H1 (cell line): ENCODE measurements around the gene CFAP100.

ENCODE experiments used
- CHD2 ChIP-seq: IDR thresholded peaks from 2 replicates; pipeline ENCODE4 v1.6.1; 2012; ENCODE audit warnings: low read length, improper control_type of control experiment
- EP300 ChIP-seq, 2 experiments: IDR thresholded peaks; 1 replicate in 1 of 2; 2 replicates in 1 of 2; pipeline ENCODE4 v1.6.1; 2011 to 2012; ENCODE audit warnings: low read depth in 2 of 2, low read length in 2 of 2, mild to moderate bottlenecking in 2 of 2, borderline replicate concordance in 1 of 2, inconsistent platforms in 1 of 2, moderate library complexity in 1 of 2
- EZH2 ChIP-seq: fragments of 200-600 bp; sonication (generic); IDR thresholded peaks from 2 replicates; pipeline ENCODE4 v1.7.1; 2012; ENCODE audit warnings: low read depth, mild to moderate bottlenecking, moderate library complexity, low read length, inconsistent platforms; ENCODE audit not compliant: severe bottlenecking
- FOSL1 ChIP-seq: IDR thresholded peaks from 2 replicates; pipeline ENCODE4 v1.6.1; 2011; ENCODE audit warnings: mild to moderate bottlenecking, low read depth, low read length, moderate library complexity; ENCODE audit not compliant: insufficient read depth
- GABPA ChIP-seq: IDR thresholded peaks from 2 replicates; pipeline ENCODE4 v1.6.1; 2011; ENCODE audit warnings: mild to moderate bottlenecking, low read length, moderate library complexity, borderline replicate concordance; ENCODE audit not compliant: insufficient read depth
- KDM5A ChIP-seq: fragments of 200-600 bp; IDR thresholded peaks from 2 replicates; pipeline ENCODE4 v1.7.1; 2012; ENCODE audit warnings: mild to moderate bottlenecking, low read length, inconsistent platforms, mixed read lengths
- POLR2A ChIP-seq, 2 experiments: IDR thresholded peaks; 1 replicate in 1 of 2; 2 replicates in 1 of 2; pipeline ENCODE4 v1.6.1; 2011; ENCODE audit warnings: low read depth in 2 of 2, low read length in 2 of 2, mild to moderate bottlenecking in 2 of 2; ENCODE audit errors: control extremely low read depth in 1 of 2
- TF ChIP-seq, protein P1 (sequence below), 3 experiments: IDR thresholded peaks; 1 replicate in 2 of 3; 2 replicates in 1 of 3; pipeline versions ENCODE4 v1.5.1 to v1.6.1; 2011; ENCODE audit warnings: low read length in 3 of 3, mild to moderate bottlenecking in 3 of 3, inconsistent platforms in 2 of 3, low read depth in 1 of 3, moderate library complexity in 1 of 3; ENCODE audit not compliant: insufficient read depth in 1 of 3; ENCODE audit errors: control extremely low read depth in 1 of 3

GRCh38 chr3:126377211-126377610 is 17.5 kb upstream of the CFAP100 start:
- TF ChIP-seq FOSL1 (no peak), KDM5A (no peak), EP300 (IDR thresholded peaks at IDR 0.05; ENCODE audit: borderline replicate concordance in 1 of 2, low read depth in 2 of 2, low read length in 2 of 2) (no peak), GABPA (no peak), POLR2A (IDR thresholded peaks at IDR 0.05; ENCODE audit: control extremely low read depth in 1 of 2, low read depth in 2 of 2, low read length in 2 of 2) (no peak), EZH2 (no peak), CHD2 (no peak)
- TF ChIP-seq, protein P1, sequence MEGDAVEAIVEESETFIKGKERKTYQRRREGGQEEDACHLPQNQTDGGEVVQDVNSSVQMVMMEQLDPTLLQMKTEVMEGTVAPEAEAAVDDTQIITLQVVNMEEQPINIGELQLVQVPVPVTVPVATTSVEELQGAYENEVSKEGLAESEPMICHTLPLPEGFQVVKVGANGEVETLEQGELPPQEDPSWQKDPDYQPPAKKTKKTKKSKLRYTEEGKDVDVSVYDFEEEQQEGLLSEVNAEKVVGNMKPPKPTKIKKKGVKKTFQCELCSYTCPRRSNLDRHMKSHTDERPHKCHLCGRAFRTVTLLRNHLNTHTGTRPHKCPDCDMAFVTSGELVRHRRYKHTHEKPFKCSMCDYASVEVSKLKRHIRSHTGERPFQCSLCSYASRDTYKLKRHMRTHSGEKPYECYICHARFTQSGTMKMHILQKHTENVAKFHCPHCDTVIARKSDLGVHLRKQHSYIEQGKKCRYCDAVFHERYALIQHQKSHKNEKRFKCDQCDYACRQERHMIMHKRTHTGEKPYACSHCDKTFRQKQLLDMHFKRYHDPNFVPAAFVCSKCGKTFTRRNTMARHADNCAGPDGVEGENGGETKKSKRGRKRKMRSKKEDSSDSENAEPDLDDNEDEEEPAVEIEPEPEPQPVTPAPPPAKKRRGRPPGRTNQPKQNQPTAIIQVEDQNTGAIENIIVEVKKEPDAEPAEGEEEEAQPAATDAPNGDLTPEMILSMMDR (IDR thresholded peaks at IDR 0.05; ENCODE audit: control extremely low read depth in 1 of 3, insufficient read depth in 1 of 3, low read depth in 1 of 3, low read length in 3 of 3): no peak
